ENCODE results near the gene SYNJ1. TPM values are rescaled to one million over a fixed set of nuclear protein-coding genes. Genes with fewer than 3 reads are reported as not detected.

SYNJ1 gene
- total RNA-seq, 3 donors from 2014 or later (not counting 1 experiment from before 2014, with no cell fraction given): 16.2 to 22.4 (median 20.1) TPM

GRCh38 chr21:32587651-32588050 lies 140.2 kb downstream of the SYNJ1 start:
- 97% methylated on average over 4 of the region's 5 CpGs for WGBS (ENCODE audit: insufficient coverage)
- H3K36me3 Mint-ChIP-seq: no peaks in the 10 kb centered on the region
- ATAC-seq: no peak

GRCh38 chr21:32587120-32587519 lies 140.7 kb downstream of the SYNJ1 start:
- H3K27ac ChIP-seq (ENCODE audit: low read length): no peak overlapping the region
- ATAC-seq (no peak), DNase-seq (no peak)
- no peak for TF ChIP-seq CTCF (IDR thresholded peaks at IDR 0.05)
- intact Hi-C loops (cut with micrococcal nuclease): no loop called here
- H3K4me3 Mint-ChIP-seq: no peak overlapping the region
- no peaks in the 10 kb centered on the region for H3K36me3 Mint-ChIP-seq
- H3K9me3 Mint-ChIP-seq: no peaks in the 10 kb centered on the region
- H3K4me3 ChIP-seq (ENCODE audit: low read length): no peak overlapping the region
- H3K4me1 Mint-ChIP-seq: no peaks in the 10 kb centered on the region
- H3K4me1 ChIP-seq (ENCODE audit: control insufficient read depth, insufficient read depth, low read length): no peaks in the 10 kb centered on the region
- WGBS (ENCODE audit: insufficient coverage): 89% methylated on average over 13 of the region's 13 CpGs
- no peaks in the 10 kb centered on the region for H3K36me3 ChIP-seq (ENCODE audit: control insufficient read depth, insufficient read depth, low read length)
- no peaks in the 10 kb centered on the region for H3K27me3 ChIP-seq (ENCODE audit: control insufficient read depth, insufficient read depth, low read length)
- no peaks in the 10 kb centered on the region for H3K9me3 ChIP-seq (ENCODE audit: control insufficient read depth, insufficient read depth, low read length)
- no peaks in the 10 kb centered on the region for H3K27me3 Mint-ChIP-seq (ENCODE audit: low read depth in 2 of 2)
- no peak overlapping the region for H3K27ac Mint-ChIP-seq

More at GRCh38 chr21:32587651-32588050, 140.2 kb downstream of the SYNJ1 start:
- no peaks in the 10 kb centered on the region for H3K27me3 Mint-ChIP-seq (ENCODE audit: low read depth in 2 of 2)
- intact Hi-C loops (cut with micrococcal nuclease): no loop called here
- Histone ChIP-seq H3K4me3 (ENCODE audit: low read length) (no peak overlapping the region), H3K27ac (ENCODE audit: low read length) (no peak overlapping the region), H3K36me3 (ENCODE audit: control insufficient read depth, insufficient read depth, low read length) (no peaks in the 10 kb centered on the region), H3K27me3 (ENCODE audit: control insufficient read depth, insufficient read depth, low read length) (no peaks in the 10 kb centered on the region), H3K4me1 (ENCODE audit: control insufficient read depth, insufficient read depth, low read length) (no peaks in the 10 kb centered on the region), H3K9me3 (ENCODE audit: control insufficient read depth, insufficient read depth, low read length) (no peaks in the 10 kb centered on the region)
- no peaks in the 10 kb centered on the region for H3K4me1 Mint-ChIP-seq
- no peak for TF ChIP-seq CTCF (IDR thresholded peaks at IDR 0.05)
- H3K9me3 Mint-ChIP-seq: no peaks in the 10 kb centered on the region
- H3K4me3 Mint-ChIP-seq: no peak overlapping the region
- H3K27ac Mint-ChIP-seq: no peak overlapping the region
- no peak for DNase-seq

- Histone ChIP-seq H3K9me3 (ENCODE audit: control insufficient read depth, insufficient read depth, low read length) (no peaks in the 10 kb centered on the region), H3K27ac (ENCODE audit: low read length) (no peak overlapping the region), H3K4me1 (ENCODE audit: control insufficient read depth, insufficient read depth, low read length) (no peaks in the 10 kb centered on the region), H3K27me3 (ENCODE audit: control insufficient read depth, insufficient read depth, low read length) (no peaks in the 10 kb centered on the region), H3K36me3 (ENCODE audit: control insufficient read depth, insufficient read depth, low read length) (no peaks in the 10 kb centered on the region), H3K4me3 (ENCODE audit: low read length) (no peak overlapping the region)
- WGBS (ENCODE audit: insufficient coverage): 89% methylated on average over 9 of the region's 9 CpGs
- TF ChIP-seq CTCF (IDR thresholded peaks at IDR 0.05): no peak
- ATAC-seq (no peak), DNase-seq (no peak)
- H3K27ac Mint-ChIP-seq: no peak overlapping the region
- H3K9me3 Mint-ChIP-seq: no peaks in the 10 kb centered on the region
- H3K27me3 Mint-ChIP-seq (ENCODE audit: low read depth in 2 of 2): no peaks in the 10 kb centered on the region
- intact Hi-C loops (cut with micrococcal nuclease): no loop called here
- H3K4me1 Mint-ChIP-seq: no peaks in the 10 kb centered on the region
- H3K4me3 Mint-ChIP-seq: no peak overlapping the region
- H3K36me3 Mint-ChIP-seq: no peaks in the 10 kb centered on the region
Measured at GRCh38 chr21:32585970-32586369, 141.8 kb downstream of the SYNJ1 start.

GRCh38 chr21:32585042-32585710 lies 142.6 kb downstream of the SYNJ1 start, which contains the start of gene TCP10L:
Gene TCP10L, minus strand, starts transcription at chr21:32585523. Its CDS starts 1,219 bp downstream, at chr21:32584304.
- no peaks in the 10 kb centered on the region for H3K27me3 ChIP-seq (ENCODE audit: control insufficient read depth, insufficient read depth, low read length)
- ATAC-seq: no peak
- no peak within 1 kb of the TSS for H3K27ac ChIP-seq (ENCODE audit: low read length)
- no peak within 1 kb of the TSS for H3K27ac Mint-ChIP-seq
- H3K27me3 Mint-ChIP-seq (ENCODE audit: low read depth in 2 of 2): no peaks in the 10 kb centered on the region
- H3K4me1 ChIP-seq (ENCODE audit: control insufficient read depth, insufficient read depth, low read length): no peaks in the 10 kb centered on the region
- H3K9me3 ChIP-seq (ENCODE audit: control insufficient read depth, insufficient read depth, low read length): no peaks in the 10 kb centered on the region
- H3K4me3 ChIP-seq (ENCODE audit: low read length): no peak within 1 kb of the TSS
- no peaks in the 10 kb centered on the region for H3K4me1 Mint-ChIP-seq
- H3K9me3 Mint-ChIP-seq: no peaks in the 10 kb centered on the region
- 85% methylated on average over 17 of the region's 17 CpGs for WGBS (ENCODE audit: insufficient coverage)
- no peak for TF ChIP-seq CTCF (IDR thresholded peaks at IDR 0.05)
- no peaks in the 10 kb centered on the region for H3K36me3 ChIP-seq (ENCODE audit: control insufficient read depth, insufficient read depth, low read length)
- H3K36me3 Mint-ChIP-seq: no peaks in the 10 kb centered on the region
- no peak within 1 kb of the TSS for H3K4me3 Mint-ChIP-seq
- no peak for DNase-seq
- intact Hi-C loops (cut with micrococcal nuclease): no loop called here
